Gastroesophageal sphincter (tissue), 4 donors: ENCODE results near the gene IL10RA. TPM values are rescaled to one million over a fixed set of nuclear protein-coding genes. Genes with fewer than 3 reads are reported as not detected.

Experiments
- ATAC-seq: fragments of 150-250 bp; one replicate; pipeline ENCODE4 v1.9.1; 2016; ENCODE audit warnings: mild to moderate bottlenecking, moderate library complexity
- H3K27ac ChIP-seq, 4 donors: fragments of 200-600 bp; sonication (generic) in 3 of 4; 1 replicate in 3 of 4; 2 replicates in 1 of 4; pipeline ENCODE4 v1.5.1; 2016 to 2019
- H3K27me3 ChIP-seq: fragments of 200-600 bp; sonication (generic); one replicate; pipeline ENCODE4 v1.5.1; 2019
- H3K36me3 ChIP-seq, 2 donors: fragments of 200-600 bp; sonication (generic); one replicate each; pipeline ENCODE4 v1.5.1; 2019; ENCODE audit warnings: control low read depth in 1 of 2
- H3K4me1 ChIP-seq, 3 donors: fragments of 200-600 bp; sonication (generic); 1 replicate in 2 of 3; 2 replicates in 1 of 3; pipeline ENCODE4 v1.5.1; 2016 to 2019; ENCODE audit warnings: control low read depth in 2 of 3
- H3K4me3 ChIP-seq, 2 donors: fragments of 200-600 bp; sonication (generic); one replicate each; pipeline ENCODE4 v1.5.1; 2019; ENCODE audit warnings: mild to moderate bottlenecking in 1 of 2, moderate library complexity in 1 of 2
- H3K9me3 ChIP-seq, 3 donors: fragments of 200-600 bp; sonication (generic); one replicate each; pipeline ENCODE4 v1.5.1; 2017 to 2019; ENCODE audit warnings: control low read depth in 2 of 3
- CTCF ChIP-seq, 4 experiments: fragments of 200-600 bp in 2 of 4; fragments of 450-650 bp in 2 of 4; sonication (generic) in 1 of 4; IDR thresholded peaks; one replicate each; pipeline ENCODE4 v1.5.1; 2017 to 2019; ENCODE audit warnings: antibody characterized with exemption in 4 of 4, mild to moderate bottlenecking in 2 of 4, moderate library complexity in 2 of 4
- EP300 ChIP-seq: sonication (generic); formaldehyde crosslinking; IDR thresholded peaks from one replicate; pipeline ENCODE4 v1.6.1; 2017; ENCODE audit warnings: antibody characterized with exemption, mild to moderate bottlenecking
- POLR2A ChIP-seq, 2 donors: fragments of 450-650 bp; IDR thresholded peaks; one replicate each; pipeline ENCODE4 v1.6.1; 2017; ENCODE audit warnings: antibody characterized with exemption in 2 of 2, mild to moderate bottlenecking in 2 of 2, moderate library complexity in 1 of 2
- POLR2AphosphoS5 ChIP-seq: sonication (generic); formaldehyde crosslinking; IDR thresholded peaks from one replicate; pipeline ENCODE4 v1.6.1; 2017; ENCODE audit warnings: antibody characterized with exemption
- WGBS, 2 donors: methylation state at CpG; one replicate each; pipeline ENCODE4 v1.1.5; 2018; ENCODE audit warnings: low coverage in 1 of 2; 5-methylcytosine and 5-hydroxymethylcytosine counted together
- total RNA-seq, 4 donors: library from RNA; depleted of rRNA; stranded (reverse); fragments of >200 nt; gene quantifications; one replicate each; pipeline ENCODE4 v1.1.0, GENCODE V29; 2016

The IL10RA gene
- total RNA-seq, 4 donors from 2014 or later, result 16.7 to 37.3 (median 24.3) TPM

GRCh38 chr11:117941976-117942654 lies 44.1 kb upstream of the IL10RA start:
- TF ChIP-seq POLR2AphosphoS5 (no peak), EP300 (no peak), POLR2A (IDR thresholded peaks at IDR 0.05) (no peak), CTCF (IDR thresholded peaks at IDR 0.05) (no peak)
- Histone ChIP-seq H3K27me3 (peaks cover under 1% of the 10 kb centered on the region), H3K9me3 (peaks cover 0 to 6% (median 0%) of the 10 kb centered on the region in 3 donors), H3K4me1 (peaks cover 0 to 8% (median 2%) of the 10 kb centered on the region in 3 donors), H3K4me3 (no peak overlapping the region), H3K27ac (no peak overlapping the region), H3K36me3 (no peaks in the 10 kb centered on the region)
- ATAC-seq, result no peak
- WGBS, 2 donors, result 84 to 90% methylated on average over 2 to 6 of the region's 6 CpGs

GRCh38 chr11:117944554-117944953 lies 41.6 kb upstream of the IL10RA start:
- Histone ChIP-seq H3K4me3 (no peak overlapping the region), H3K27ac (no peak overlapping the region), H3K9me3 (peaks cover 0 to 6% (median 0%) of the 10 kb centered on the region in 3 donors), H3K4me1 (peaks cover 0 to 9% (median 2%) of the 10 kb centered on the region in 3 donors), H3K36me3 (no peaks in the 10 kb centered on the region), H3K27me3 (peaks cover 23% of the 10 kb centered on the region)
- TF ChIP-seq CTCF (IDR thresholded peaks at IDR 0.05), result no peak
- no peak for TF ChIP-seq EP300
- no peak for TF ChIP-seq POLR2AphosphoS5
- no peak for TF ChIP-seq POLR2A (IDR thresholded peaks at IDR 0.05)
- 50 to 66% methylated on average over 1 to 3 of the region's 5 CpGs for WGBS, 2 donors
- no peak for ATAC-seq

- H3K4me1 ChIP-seq, result peaks cover 0 to 9% (median 2%) of the 10 kb centered on the region in 3 donors
- no peaks in the 10 kb centered on the region for H3K36me3 ChIP-seq
- WGBS, 2 donors, result 34 to 64% methylated on average over 2 to 7 of the region's 7 CpGs
- H3K4me3 ChIP-seq, result no peak overlapping the region
- ATAC-seq, result no peak
- TF ChIP-seq POLR2AphosphoS5, result no peak
- no peak for TF ChIP-seq EP300
- TF ChIP-seq CTCF (IDR thresholded peaks at IDR 0.05), result no peak
- TF ChIP-seq POLR2A (IDR thresholded peaks at IDR 0.05), result no peak
- no peak overlapping the region for H3K27ac ChIP-seq
- peaks cover 30% of the 10 kb centered on the region for H3K27me3 ChIP-seq
- peaks cover 0 to 6% (median 0%) of the 10 kb centered on the region in 3 donors for H3K9me3 ChIP-seq
Measured at GRCh38 chr11:117945047-117945810, 41.0 kb upstream of the IL10RA start.

- H3K9me3 ChIP-seq, result peaks cover 0 to 6% (median 0%) of the 10 kb centered on the region in 3 donors
- H3K36me3 ChIP-seq, result no peaks in the 10 kb centered on the region
- peaks cover 0 to 9% (median 2%) of the 10 kb centered on the region in 3 donors for H3K4me1 ChIP-seq
- WGBS, 2 donors, result 40 to 66% methylated on average over 1 to 3 of the region's 5 CpGs
- H3K27me3 ChIP-seq, result peaks cover 38% of the 10 kb centered on the region
- ATAC-seq, result no peak
- H3K27ac ChIP-seq, result no peak overlapping the region
- H3K4me3 ChIP-seq, result no peak overlapping the region
- TF ChIP-seq POLR2A (IDR thresholded peaks at IDR 0.05), result no peak
- TF ChIP-seq EP300, result no peak
- no peak for TF ChIP-seq POLR2AphosphoS5
- TF ChIP-seq CTCF (IDR thresholded peaks at IDR 0.05), result no peak
Measured at GRCh38 chr11:117946156-117946841, 39.9 kb upstream of the IL10RA start.
